ENCODE data around the gene KRTAP13-2. TPM values are rescaled to one million over a fixed set of nuclear protein-coding genes. Genes with fewer than 3 reads are reported as not detected.

The KRTAP13-2 gene
- not detected in 2 replicates for total RNA-seq
- long read RNA-seq, result 0 reads

- Mint-ChIP-seq H3K9me3 (no peaks in the 10 kb centered on the region), H3K27ac (ENCODE audit: unreplicated experiment) (no peak within 1 kb of the TSS), H3K4me1 (no peaks in the 10 kb centered on the region), H3K36me3 (ENCODE audit: low read depth) (no peaks in the 10 kb centered on the region), H3K4me3 (no peak within 1 kb of the TSS), H3K27me3 (ENCODE audit: low read depth) (peaks cover 3% of the 10 kb centered on the region)
- DNase-seq (ENCODE audit: low read depth, low spot score), result no peak
- TF ChIP-seq CTCF (conservative IDR thresholded peaks at IDR 0.05), result no peak
Measured at GRCh38 chr21:30372139-30372770, at the start of gene KRTAP13-2. Gene KRTAP13-2, minus strand, starts transcription at chr21:30372271. Its CDS starts 58 bp downstream, at chr21:30372213.

GRCh38 chr21:30415993-30416392 is 43.9 kb upstream of the KRTAP13-2 start:
- DNase-seq (ENCODE audit: low read depth, low spot score), result no peak
- H3K27ac Mint-ChIP-seq (ENCODE audit: unreplicated experiment), result no peak overlapping the region
- no peaks in the 10 kb centered on the region for H3K36me3 Mint-ChIP-seq (ENCODE audit: low read depth)
- H3K9me3 Mint-ChIP-seq, result peaks cover 7% of the 10 kb centered on the region
- H3K4me3 Mint-ChIP-seq, result no peak overlapping the region
- H3K4me1 Mint-ChIP-seq, result no peaks in the 10 kb centered on the region
- peaks cover 8% of the 10 kb centered on the region for H3K27me3 Mint-ChIP-seq (ENCODE audit: low read depth)
- no peak for TF ChIP-seq CTCF (conservative IDR thresholded peaks at IDR 0.05)

DNA sequence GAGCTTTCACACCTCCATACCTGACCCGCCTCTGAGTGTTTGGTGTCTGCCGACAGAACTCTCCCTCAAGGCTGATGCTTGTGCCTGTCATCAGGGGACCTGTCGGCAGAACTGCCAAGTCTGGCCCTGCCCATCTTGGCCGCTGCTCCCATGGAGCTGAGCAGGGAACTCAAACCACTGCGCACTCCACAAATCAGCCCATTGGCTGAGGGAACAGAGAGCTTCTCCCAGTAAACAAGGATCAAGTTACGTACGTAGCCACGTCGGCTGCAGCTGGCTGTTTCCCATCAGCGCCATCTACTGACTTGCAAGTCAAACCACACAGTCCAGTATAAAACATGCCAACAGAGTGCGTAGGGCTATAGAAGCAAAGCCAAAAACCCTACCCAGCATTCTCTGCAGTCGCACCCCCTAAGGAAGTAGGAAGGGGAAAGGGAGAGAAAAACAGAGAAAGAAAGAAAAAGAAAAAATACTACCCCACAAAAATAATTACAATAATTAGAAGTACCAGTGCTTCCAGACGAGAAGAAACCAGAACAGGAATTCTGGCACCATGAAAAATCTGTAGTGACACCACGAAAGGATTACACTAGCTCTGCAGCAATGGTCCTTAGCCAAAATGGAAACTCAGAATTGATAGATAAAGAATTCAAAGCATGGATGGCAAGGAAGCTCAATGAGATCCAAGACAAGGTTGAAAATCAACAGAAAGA is 36.9 kb upstream of the KRTAP13-2 start:
- TF ChIP-seq CTCF (conservative IDR thresholded peaks at IDR 0.05), result peak; percentile 70
- peak overlapping the region; percentile 52 for H3K4me3 Mint-ChIP-seq
- peaks cover 6% of the 10 kb centered on the region for H3K4me1 Mint-ChIP-seq
- peaks cover 9% of the 10 kb centered on the region for H3K9me3 Mint-ChIP-seq
- DNase-seq (ENCODE audit: low read depth, low spot score), result peak; percentile 46
- peaks cover 18% of the 10 kb centered on the region for H3K27me3 Mint-ChIP-seq (ENCODE audit: low read depth)
- H3K27ac Mint-ChIP-seq (ENCODE audit: unreplicated experiment), result no peak overlapping the region
- H3K36me3 Mint-ChIP-seq (ENCODE audit: low read depth), result peaks cover 4% of the 10 kb centered on the region

- no peak for TF ChIP-seq CTCF (conservative IDR thresholded peaks at IDR 0.05)
- Mint-ChIP-seq H3K4me3 (no peak within 1 kb of the TSS), H3K27me3 (ENCODE audit: low read depth) (peaks cover 2% of the 10 kb centered on the region), H3K27ac (ENCODE audit: unreplicated experiment) (no peak within 1 kb of the TSS), H3K9me3 (no peaks in the 10 kb centered on the region), H3K4me1 (no peaks in the 10 kb centered on the region), H3K36me3 (ENCODE audit: low read depth) (no peaks in the 10 kb centered on the region)
- DNase-seq (ENCODE audit: low read depth, low spot score), result no peak
Measured at GRCh38 chr21:30395731-30396130, 23.7 kb upstream of the KRTAP13-2 start, which contains the start of gene KRTAP13-1. Gene KRTAP13-1, plus strand, starts transcription at chr21:30396031. Its CDS starts 56 bp downstream, at chr21:30396087.

DNA sequence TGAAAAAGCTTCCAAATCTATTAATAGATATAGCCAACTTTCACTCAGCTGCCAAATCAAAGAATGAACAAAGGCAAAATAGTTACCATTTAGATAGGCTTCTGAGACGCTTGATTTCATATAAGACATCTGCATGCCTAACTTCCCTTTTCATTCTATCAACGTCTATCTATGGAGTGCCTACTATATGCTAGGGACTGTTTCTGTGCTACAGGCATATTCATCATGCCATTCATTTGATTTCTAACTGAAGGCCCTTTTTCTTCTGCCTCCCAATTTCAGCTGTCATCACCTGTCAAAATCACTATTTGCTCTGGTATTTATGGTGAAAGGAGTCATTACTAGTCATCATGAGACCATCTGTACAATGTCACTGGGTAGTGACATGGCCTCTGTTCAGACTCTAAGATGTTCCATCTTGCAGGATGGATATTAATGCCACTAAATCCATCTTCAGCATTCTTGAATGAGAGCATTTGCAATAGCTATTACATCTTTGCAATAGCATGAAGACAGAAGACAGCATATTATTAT is 19.5 kb upstream of the KRTAP13-2 start:
- H3K27me3 Mint-ChIP-seq (ENCODE audit: low read depth), result peaks cover 5% of the 10 kb centered on the region
- TF ChIP-seq CTCF (conservative IDR thresholded peaks at IDR 0.05), result no peak
- H3K9me3 Mint-ChIP-seq, result peaks cover 4% of the 10 kb centered on the region
- H3K27ac Mint-ChIP-seq (ENCODE audit: unreplicated experiment), result no peak overlapping the region
- H3K4me3 Mint-ChIP-seq, result no peak overlapping the region
- no peaks in the 10 kb centered on the region for H3K4me1 Mint-ChIP-seq
- no peaks in the 10 kb centered on the region for H3K36me3 Mint-ChIP-seq (ENCODE audit: low read depth)
- no peak for DNase-seq (ENCODE audit: low read depth, low spot score)
